ENCODE results near the gene MRNIP. TPM values are rescaled to one million over a fixed set of nuclear protein-coding genes. Genes with fewer than 3 reads are reported as not detected.

The MRNIP gene
- total RNA-seq, 1 experiment from 2014 or later: 20.2 TPM

GRCh38 chr5:179882338-179882737 is 23.7 kb upstream of the MRNIP start:
- CTCF ChIA-PET: no interaction called here
- no TSS peak for BruUV-seq (replicated peaks)

GRCh38 chr5:179880848-179881590 is 22.4 kb upstream of the MRNIP start:
- H3K36me3 ChIP-seq (ENCODE audit: low read depth, low read length): peaks cover 28% of the 10 kb centered on the region
- no peak for TF ChIP-seq EZH2phosphoT487 (IDR thresholded peaks at IDR 0.05; ENCODE audit: borderline replicate concordance, low read length)
- TF ChIP-seq EZH2 (IDR thresholded peaks at IDR 0.05; ENCODE audit: low read length, unreplicated experiment): no peak
- TF ChIP-seq CTCF (conservative IDR thresholded peaks at IDR 0.05; ENCODE audit: low read depth, low read length): no peak
- H2AFZ ChIP-seq (ENCODE audit: low read length): no peak overlapping the region
- H3K79me2 ChIP-seq (ENCODE audit: low read length): no peaks in the 10 kb centered on the region
- H3K9ac ChIP-seq (ENCODE audit: low read length): no peak overlapping the region
- no peaks in the 10 kb centered on the region for H3K9me2 ChIP-seq (replicated peaks; ENCODE audit: low read length)
- DNase-seq (no peak), ATAC-seq (no peak)
- CTCF ChIA-PET: no interaction called here
- H4K20me1 ChIP-seq (ENCODE audit: low read length): no peaks in the 10 kb centered on the region
- no peaks in the 10 kb centered on the region for H3K4me1 ChIP-seq (ENCODE audit: insufficient read depth, low read length)
- H3K27me3 ChIP-seq (ENCODE audit: low read length): no peaks in the 10 kb centered on the region
- H3K4me2 ChIP-seq (ENCODE audit: low read length): no peak overlapping the region
- no peaks in the 10 kb centered on the region for H3K9me3 ChIP-seq (ENCODE audit: low read length)
- intact Hi-C loops (cut with micrococcal nuclease): no loop called here
- POLR2A ChIA-PET (ENCODE audit: unreplicated experiment): no interaction called here
- H3K4me3 ChIP-seq (ENCODE audit: low read length): no peak overlapping the region
- H3F3A ChIP-seq (ENCODE audit: low read length, unreplicated experiment): no peaks in the 10 kb centered on the region
- BruUV-seq (replicated peaks): no TSS peak
- no peak overlapping the region for H3K27ac ChIP-seq (ENCODE audit: low read length)

More at GRCh38 chr5:179882338-179882737, 23.7 kb upstream of the MRNIP start:
- DNase-seq (no peak), ATAC-seq (no peak)
- Histone ChIP-seq H3F3A (ENCODE audit: low read length, unreplicated experiment) (no peaks in the 10 kb centered on the region), H3K27ac (ENCODE audit: low read length) (no peak overlapping the region), H3K79me2 (ENCODE audit: low read length) (no peaks in the 10 kb centered on the region), H3K4me1 (ENCODE audit: insufficient read depth, low read length) (no peaks in the 10 kb centered on the region), H3K9me2 (replicated peaks; ENCODE audit: low read length) (no peaks in the 10 kb centered on the region), H3K4me3 (ENCODE audit: low read length) (no peak overlapping the region), H4K20me1 (ENCODE audit: low read length) (no peaks in the 10 kb centered on the region), H2AFZ (ENCODE audit: low read length) (no peak overlapping the region), H3K36me3 (ENCODE audit: low read depth, low read length) (peaks cover 35% of the 10 kb centered on the region), H3K4me2 (ENCODE audit: low read length) (no peak overlapping the region), H3K9ac (ENCODE audit: low read length) (no peak overlapping the region), H3K9me3 (ENCODE audit: low read length) (no peaks in the 10 kb centered on the region), H3K27me3 (ENCODE audit: low read length) (no peaks in the 10 kb centered on the region)
- intact Hi-C loops (cut with micrococcal nuclease): no loop called here
- POLR2A ChIA-PET (ENCODE audit: unreplicated experiment): interaction anchor here (0.6 kb wide), 1 partner anchor 42 kb away, joined by 3 read pairs; no protein-coding TSS in a partner anchor
- TF ChIP-seq EZH2 (IDR thresholded peaks at IDR 0.05; ENCODE audit: low read length, unreplicated experiment) (no peak), CTCF (conservative IDR thresholded peaks at IDR 0.05; ENCODE audit: low read depth, low read length) (no peak), EZH2phosphoT487 (IDR thresholded peaks at IDR 0.05; ENCODE audit: borderline replicate concordance, low read length) (no peak)

DNA sequence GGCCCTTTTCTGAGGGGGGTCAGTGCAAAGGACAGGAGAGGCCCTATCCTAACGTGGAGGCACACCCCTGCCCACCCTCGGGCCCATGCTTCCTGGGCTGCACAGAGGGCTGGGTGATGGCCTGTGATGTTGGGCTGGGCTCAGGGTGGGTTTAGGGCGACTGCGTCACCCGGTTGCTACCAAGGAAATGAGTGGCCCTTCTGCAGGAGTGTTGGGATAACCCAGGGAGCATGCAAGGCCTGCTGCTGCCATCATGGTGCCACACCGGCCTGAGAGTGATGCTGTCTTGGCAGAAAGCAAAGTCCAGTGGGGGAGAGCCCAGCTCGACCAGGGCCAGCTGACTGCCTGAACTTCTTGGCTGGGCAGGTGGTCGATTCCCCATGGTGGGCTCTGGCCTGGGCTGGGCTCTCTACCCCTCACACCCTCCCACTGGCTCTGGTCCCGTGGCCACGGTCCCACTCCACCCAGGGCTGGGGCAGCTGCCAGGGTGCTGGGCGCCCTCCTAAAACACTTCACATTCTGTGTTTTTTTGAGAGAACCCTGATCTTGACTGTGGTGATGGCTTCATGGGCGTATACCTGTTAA is 21.5 kb upstream of the MRNIP start:
- Histone ChIP-seq H3K9me2 (replicated peaks; ENCODE audit: low read length) (no peaks in the 10 kb centered on the region), H3K4me2 (ENCODE audit: low read length) (no peak overlapping the region), H3K4me1 (ENCODE audit: insufficient read depth, low read length) (no peaks in the 10 kb centered on the region), H4K20me1 (ENCODE audit: low read length) (no peaks in the 10 kb centered on the region), H3F3A (ENCODE audit: low read length, unreplicated experiment) (no peaks in the 10 kb centered on the region), H3K9me3 (ENCODE audit: low read length) (no peaks in the 10 kb centered on the region), H3K9ac (ENCODE audit: low read length) (no peak overlapping the region), H3K4me3 (ENCODE audit: low read length) (no peak overlapping the region), H3K27me3 (ENCODE audit: low read length) (no peaks in the 10 kb centered on the region), H3K27ac (ENCODE audit: low read length) (no peak overlapping the region), H3K79me2 (ENCODE audit: low read length) (no peaks in the 10 kb centered on the region), H3K36me3 (ENCODE audit: low read depth, low read length) (peaks cover 22% of the 10 kb centered on the region), H2AFZ (ENCODE audit: low read length) (no peak overlapping the region)
- intact Hi-C loops (cut with micrococcal nuclease): no loop called here
- no peak for TF ChIP-seq CTCF (conservative IDR thresholded peaks at IDR 0.05; ENCODE audit: low read depth, low read length)
- TF ChIP-seq EZH2phosphoT487 (IDR thresholded peaks at IDR 0.05; ENCODE audit: borderline replicate concordance, low read length): no peak
- no peak for TF ChIP-seq EZH2 (IDR thresholded peaks at IDR 0.05; ENCODE audit: low read length, unreplicated experiment)
- no TSS peak for BruUV-seq (replicated peaks)
- no peak for DNase-seq
- POLR2A ChIA-PET (ENCODE audit: unreplicated experiment): no interaction called here
- ATAC-seq: no peak
- CTCF ChIA-PET: no interaction called here
